HCT116 (cell line): ENCODE data around the gene PTPN20.
"Not testable (repeated sequence)": the region's sequence is repeated elsewhere in the genome, so short reads cannot be mapped to it uniquely, and the experiment has no call there.

Source experiments
- CTCF ChIP-seq, 3 experiments: fragments of 200-600 bp in 1 of 3; sonication (generic) in 1 of 3; IDR thresholded peaks in 2 of 3; conservative IDR thresholded peaks in 1 of 3; 2 replicates each; pipeline ENCODE4 v1.5.1; 2012 to 2017; ENCODE audit warnings: low read depth in 2 of 3, low read length in 2 of 3, antibody characterized with exemption in 1 of 3, borderline replicate concordance in 1 of 3, control low read depth in 1 of 3, mild to moderate bottlenecking in 1 of 3, mixed read lengths in 1 of 3, mixed run types in 1 of 3, moderate library complexity in 1 of 3; ENCODE audit not compliant: insufficient read depth in 1 of 3
- JUND ChIP-seq: IDR thresholded peaks from 2 replicates; pipeline ENCODE4 v1.6.1; 2012
- POLR2A ChIP-seq: IDR thresholded peaks from 2 replicates; pipeline ENCODE4 v1.7.0; 2011; ENCODE audit warnings: borderline replicate concordance; ENCODE audit not compliant: insufficient read depth, insufficient read length; ENCODE audit errors: extremely low read depth
- POLR2AphosphoS5 ChIP-seq: IDR thresholded peaks from 2 replicates; pipeline ENCODE4 v1.6.1; 2011; ENCODE audit warnings: mild to moderate bottlenecking, low read depth, low read length, moderate library complexity

- not testable (repeated sequence) for TF ChIP-seq POLR2AphosphoS5; CTCF (IDR thresholded peaks at IDR 0.05 in 2 of 3, conservative IDR thresholded peaks at IDR 0.05 in 1 of 3; ENCODE audit: borderline replicate concordance in 1 of 3, insufficient read depth in 1 of 3, low read depth in 2 of 3, low read length in 2 of 3); POLR2A; JUND
These were observed 76.2 kb downstream of the PTPN20 start for GRCh38 chr10:46987233-46987924.
